ENCODE results near the gene ZBTB16.

GRCh38 chr11:114166362-114166761, 106.9 kb downstream of the ZBTB16 start:
- no peak for TF ChIP-seq POLR2A (IDR thresholded peaks at IDR 0.05)
- no peak for TF ChIP-seq CTCF (IDR thresholded peaks at IDR 0.05)
- TF ChIP-seq POLR2AphosphoS5 (IDR thresholded peaks at IDR 0.05), result no peak

Measured in sigmoid colon (tissue), 4 donors.